Astrocyte (in vitro differentiated cells and primary cell): ENCODE measurements around the gene RBM20. TPM values are rescaled to one million over a fixed set of nuclear protein-coding genes. Genes with fewer than 3 reads are reported as not detected.

ENCODE experiments used
- DNase-seq: peaks from one replicate; pipeline ENCODE4 v3.0.0-alpha.2; 2010; ENCODE audit warnings: low read depth
- FAIRE-seq: peaks from 2 replicates; lab custom pipeline; 2011; peaks lifted over from hg19 to GRCh38; lab: Jason Lieb, UNC
- H2AFZ ChIP-seq: 2 replicates; pipeline ENCODE4 v1.6.0; 2012; ENCODE audit warnings: low read depth, low read length, inconsistent platforms
- H3K27ac ChIP-seq: 2 replicates; pipeline ENCODE4 v1.5.1; 2011; ENCODE audit warnings: low read depth, low read length, inconsistent platforms
- H3K27me3 ChIP-seq: 2 replicates; pipeline ENCODE4 v1.6.0; 2011; ENCODE audit warnings: low read length, inconsistent platforms; ENCODE audit not compliant: insufficient read depth
- H3K36me3 ChIP-seq: 2 replicates; pipeline ENCODE4 v1.5.1; 2011; ENCODE audit warnings: low read length, inconsistent platforms; ENCODE audit not compliant: insufficient read depth
- H3K4me1 ChIP-seq: 2 replicates; pipeline ENCODE4 v1.5.1; 2011; ENCODE audit warnings: low read length, inconsistent platforms; ENCODE audit not compliant: insufficient read depth
- H3K4me2 ChIP-seq: 2 replicates; pipeline ENCODE4 v1.6.0; 2012; ENCODE audit warnings: low read length, inconsistent platforms
- H3K4me3 ChIP-seq: 2 replicates; pipeline ENCODE4 v1.5.1; 2011; ENCODE audit warnings: low read depth, mild to moderate bottlenecking, low read length, inconsistent platforms; ENCODE audit not compliant: insufficient read depth
- H3K79me2 ChIP-seq: 2 replicates; pipeline ENCODE4 v1.6.0; 2012; ENCODE audit warnings: mild to moderate bottlenecking, low read length, inconsistent platforms; ENCODE audit not compliant: insufficient read depth
- H3K9ac ChIP-seq: 2 replicates; pipeline ENCODE4 v1.6.0; 2012; ENCODE audit warnings: mild to moderate bottlenecking, low read length, inconsistent platforms
- H3K9me3 ChIP-seq: 2 replicates; pipeline ENCODE4 v1.5.1; 2012; ENCODE audit warnings: low read depth, mild to moderate bottlenecking, low read length, inconsistent platforms; ENCODE audit not compliant: insufficient read depth
- H4K20me1 ChIP-seq: 2 replicates; pipeline ENCODE4 v1.6.0; 2012; ENCODE audit warnings: low read length, inconsistent platforms; ENCODE audit not compliant: insufficient read depth
- H3K27ac Mint-ChIP-seq: one replicate; pipeline ENCODE4 v1.8.0; 2021; ENCODE audit warnings: mild to moderate bottlenecking, mixed read lengths; ENCODE audit not compliant: unreplicated experiment
- H3K27me3 Mint-ChIP-seq: one replicate; pipeline ENCODE4 v1.8.0; 2021; ENCODE audit warnings: low read depth, mixed read lengths; ENCODE audit not compliant: unreplicated experiment
- H3K36me3 Mint-ChIP-seq: one replicate; pipeline ENCODE4 v1.8.0; 2021; ENCODE audit warnings: low read depth, mixed read lengths; ENCODE audit not compliant: unreplicated experiment
- H3K4me1 Mint-ChIP-seq: one replicate; pipeline ENCODE4 v1.8.0; 2021; ENCODE audit warnings: low read depth, mixed read lengths; ENCODE audit not compliant: unreplicated experiment
- H3K4me3 Mint-ChIP-seq: one replicate; pipeline ENCODE4 v1.8.0; 2021; ENCODE audit warnings: mild to moderate bottlenecking, moderate library complexity, mixed read lengths; ENCODE audit not compliant: unreplicated experiment
- H3K9me3 Mint-ChIP-seq: one replicate; pipeline ENCODE4 v1.8.0; 2021; ENCODE audit warnings: mild to moderate bottlenecking, mixed read lengths; ENCODE audit not compliant: unreplicated experiment
- CTCF ChIP-seq: IDR thresholded peaks from 2 replicates; pipeline ENCODE4 v1.5.1; 2011; ENCODE audit warnings: low read depth, mild to moderate bottlenecking, inconsistent platforms, low read length, moderate library complexity; ENCODE audit not compliant: insufficient read depth
- EZH2 ChIP-seq: IDR thresholded peaks from 2 replicates; pipeline ENCODE4 v1.6.1; 2012; ENCODE audit warnings: mild to moderate bottlenecking, low read length, inconsistent platforms; ENCODE audit not compliant: insufficient read depth
- total RNA-seq: library from RNA; stranded (reverse); gene quantifications from 2 replicates; pipeline ENCODE4 v1.2.1, GENCODE V29; 2021

RBM20 gene
- total RNA-seq, 1 donor from 2014 or later, result 1.5 TPM

GRCh38 chr10:110737886-110738634 is 93.9 kb downstream of the RBM20 start:
- Histone ChIP-seq H3K9me3 (no peaks in the 10 kb centered on the region), H3K27me3 (no peaks in the 10 kb centered on the region), H4K20me1 (no peaks in the 10 kb centered on the region), H3K79me2 (no peaks in the 10 kb centered on the region), H3K27ac (no peak overlapping the region), H3K9ac (peak overlapping the region; percentile 29), H3K4me1 (no peaks in the 10 kb centered on the region), H3K4me2 (no peak overlapping the region), H2AFZ (peak overlapping the region; percentile 9), H3K4me3 (no peak overlapping the region), H3K36me3 (no peaks in the 10 kb centered on the region)
- peaks cover 25% of the 10 kb centered on the region for H3K4me1 Mint-ChIP-seq
- peaks cover 15% of the 10 kb centered on the region for H3K27me3 Mint-ChIP-seq
- FAIRE-seq, result no peak
- peak overlapping the region; percentile 87 for H3K27ac Mint-ChIP-seq
- H3K9me3 Mint-ChIP-seq, result peaks cover 3% of the 10 kb centered on the region
- peak; percentile 52 for DNase-seq
- TF ChIP-seq CTCF, result no peak
- TF ChIP-seq EZH2, result no peak
- no peak overlapping the region for H3K4me3 Mint-ChIP-seq
- peaks cover 6% of the 10 kb centered on the region for H3K36me3 Mint-ChIP-seq

GRCh38 chr10:110739811-110740271 is 95.7 kb downstream of the RBM20 start:
- no peak for TF ChIP-seq CTCF
- no peak for TF ChIP-seq EZH2
- Histone ChIP-seq H3K9ac (no peak overlapping the region), H3K4me3 (no peak overlapping the region), H4K20me1 (no peaks in the 10 kb centered on the region), H3K4me1 (no peaks in the 10 kb centered on the region), H2AFZ (no peak overlapping the region), H3K36me3 (no peaks in the 10 kb centered on the region), H3K4me2 (no peak overlapping the region), H3K27ac (no peak overlapping the region), H3K9me3 (no peaks in the 10 kb centered on the region), H3K27me3 (no peaks in the 10 kb centered on the region), H3K79me2 (no peaks in the 10 kb centered on the region)
- Mint-ChIP-seq H3K36me3 (peaks cover 6% of the 10 kb centered on the region), H3K27me3 (peaks cover 14% of the 10 kb centered on the region), H3K27ac (no peak overlapping the region), H3K4me3 (no peak overlapping the region), H3K9me3 (peaks cover 3% of the 10 kb centered on the region), H3K4me1 (peaks cover 25% of the 10 kb centered on the region)
- no peak for DNase-seq
- FAIRE-seq, result no peak

- Histone ChIP-seq H3K79me2 (no peaks in the 10 kb centered on the region), H3K9me3 (no peaks in the 10 kb centered on the region), H3K27me3 (no peaks in the 10 kb centered on the region), H3K4me2 (no peak overlapping the region), H2AFZ (no peak overlapping the region), H3K9ac (no peak overlapping the region), H3K36me3 (no peaks in the 10 kb centered on the region), H4K20me1 (no peaks in the 10 kb centered on the region), H3K4me3 (no peak overlapping the region), H3K4me1 (no peaks in the 10 kb centered on the region), H3K27ac (no peak overlapping the region)
- H3K4me3 Mint-ChIP-seq, result no peak overlapping the region
- peaks cover 14% of the 10 kb centered on the region for H3K27me3 Mint-ChIP-seq
- H3K9me3 Mint-ChIP-seq, result peaks cover 3% of the 10 kb centered on the region
- peaks cover 6% of the 10 kb centered on the region for H3K36me3 Mint-ChIP-seq
- H3K4me1 Mint-ChIP-seq, result peaks cover 17% of the 10 kb centered on the region
- no peak overlapping the region for H3K27ac Mint-ChIP-seq
- DNase-seq (no peak), FAIRE-seq (no peak)
- TF ChIP-seq CTCF, result no peak
- no peak for TF ChIP-seq EZH2
Measured at GRCh38 chr10:110742801-110743200, 98.7 kb downstream of the RBM20 start.
